HG03575 (cell line): ENCODE results near the gene PTPN7.

Experiments used
- ATAC-seq: cut with Tn5 transposase; IDR thresholded peaks from one replicate; pipeline ENCODE4 v1.9.1; 2021; ENCODE audit not compliant: unreplicated experiment, insufficient number of reproducible peaks, low FRiP score; ENCODE audit errors: extremely low read depth

PTPN7 gene

DNA sequence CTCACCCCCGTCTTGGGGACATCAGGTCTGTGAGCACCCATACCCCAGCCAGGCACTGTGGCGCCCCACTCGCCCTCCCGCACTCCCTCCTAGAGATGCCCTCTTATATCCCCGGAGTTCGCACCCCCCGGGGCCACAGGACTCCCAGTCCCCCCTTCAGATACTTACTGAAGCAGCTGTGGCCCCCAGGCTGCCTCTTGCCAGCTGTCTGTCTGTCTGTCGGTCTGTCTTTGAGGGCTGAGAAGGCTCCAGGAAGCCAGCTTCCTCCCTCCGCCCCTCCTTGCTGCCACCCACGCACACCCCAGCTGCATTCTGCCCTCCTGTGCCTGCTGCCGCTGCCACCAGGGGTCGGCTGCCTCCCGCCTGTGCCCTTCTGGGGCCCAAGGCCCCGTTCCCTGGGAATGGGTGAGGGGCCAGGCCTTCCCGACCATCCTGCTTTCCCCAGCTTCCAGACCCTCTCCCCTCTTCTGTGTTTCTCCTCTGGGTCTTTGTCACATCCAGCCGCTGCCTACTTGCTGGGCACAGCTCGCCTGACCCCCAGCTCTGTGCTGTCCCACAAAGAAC is at the start of gene PTPN7:
TSS of gene PTPN7 (minus strand) at position 226 of the 564 bp plus-strand sequence. CDS start 1,200 bp downstream, outside the sequence.
- ATAC-seq, result no peak

DNA sequence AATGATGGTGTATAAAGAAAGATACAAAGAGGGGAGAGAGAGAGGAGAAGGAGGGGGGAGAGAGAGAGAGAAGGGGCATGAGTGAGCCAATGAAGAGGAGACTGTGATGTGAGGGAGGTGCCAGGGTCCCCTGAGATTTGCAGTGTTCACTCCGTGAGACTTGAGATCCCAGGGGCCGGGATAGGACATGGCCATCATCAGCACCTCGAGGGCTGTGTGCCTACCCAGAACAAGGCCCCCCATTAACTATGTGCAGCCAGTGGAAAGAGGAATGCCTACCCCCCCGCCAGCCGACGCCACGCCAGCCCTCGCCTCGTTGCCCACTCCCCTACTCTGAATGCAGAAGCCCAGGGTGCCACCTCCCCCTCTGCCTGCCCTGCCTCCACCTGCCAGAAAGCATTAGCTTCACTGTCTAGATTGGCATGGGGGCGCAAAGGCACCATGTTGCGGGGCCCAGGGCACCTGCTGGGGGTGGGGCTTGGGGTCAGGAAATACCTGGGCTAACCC is 48.0 kb upstream of the PTPN7 start:
- ATAC-seq, result no peak

- ATAC-seq, result no peak
Measured at GRCh38 chr1:202207292-202207691, 46.9 kb upstream of the PTPN7 start.

DNA sequence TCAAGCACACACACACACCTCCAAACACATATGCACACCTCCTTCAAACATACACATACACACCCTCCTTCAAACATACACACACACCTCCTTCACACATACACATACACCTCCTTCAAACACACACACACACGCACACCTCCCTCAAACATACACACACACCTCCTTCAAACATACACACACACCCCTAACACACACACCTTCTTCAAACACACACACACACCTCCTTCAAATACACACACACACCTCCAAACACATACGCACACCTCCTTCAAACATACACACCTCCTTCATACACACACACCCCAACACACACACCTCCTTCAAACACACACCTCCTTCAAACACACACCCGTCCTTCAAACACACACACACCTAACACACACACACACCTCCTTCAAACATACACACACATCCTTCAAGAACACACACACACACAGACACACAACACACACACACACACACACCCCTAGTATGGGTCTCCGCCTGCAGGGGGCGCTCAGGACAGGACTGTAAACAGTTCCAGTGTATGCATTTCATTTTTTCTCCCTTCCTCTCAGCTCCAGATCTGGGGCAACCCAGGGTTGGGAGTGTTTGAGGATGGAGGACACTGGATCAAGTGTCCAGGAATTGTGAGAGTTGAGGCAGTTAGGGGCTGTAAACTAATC is 45.3 kb upstream of the PTPN7 start:
- ATAC-seq, result no peak

DNA sequence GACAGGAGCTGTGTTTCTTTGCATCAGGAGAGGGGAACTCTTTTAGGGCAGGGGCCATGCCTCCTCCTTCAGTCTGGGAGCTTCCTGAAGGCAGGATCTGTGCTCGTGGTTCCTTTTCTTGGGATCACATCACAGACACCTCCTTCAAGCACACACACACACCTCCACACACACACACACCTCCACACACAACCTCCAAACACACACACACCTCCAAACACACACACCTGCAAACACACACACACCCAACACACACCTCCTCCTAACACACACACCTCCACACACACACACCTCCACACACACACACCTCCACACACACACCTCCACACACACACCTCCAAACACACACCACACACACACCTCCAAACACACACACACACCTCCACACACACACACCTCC is 43.7 kb upstream of the PTPN7 start:
- no peak for ATAC-seq

DNA sequence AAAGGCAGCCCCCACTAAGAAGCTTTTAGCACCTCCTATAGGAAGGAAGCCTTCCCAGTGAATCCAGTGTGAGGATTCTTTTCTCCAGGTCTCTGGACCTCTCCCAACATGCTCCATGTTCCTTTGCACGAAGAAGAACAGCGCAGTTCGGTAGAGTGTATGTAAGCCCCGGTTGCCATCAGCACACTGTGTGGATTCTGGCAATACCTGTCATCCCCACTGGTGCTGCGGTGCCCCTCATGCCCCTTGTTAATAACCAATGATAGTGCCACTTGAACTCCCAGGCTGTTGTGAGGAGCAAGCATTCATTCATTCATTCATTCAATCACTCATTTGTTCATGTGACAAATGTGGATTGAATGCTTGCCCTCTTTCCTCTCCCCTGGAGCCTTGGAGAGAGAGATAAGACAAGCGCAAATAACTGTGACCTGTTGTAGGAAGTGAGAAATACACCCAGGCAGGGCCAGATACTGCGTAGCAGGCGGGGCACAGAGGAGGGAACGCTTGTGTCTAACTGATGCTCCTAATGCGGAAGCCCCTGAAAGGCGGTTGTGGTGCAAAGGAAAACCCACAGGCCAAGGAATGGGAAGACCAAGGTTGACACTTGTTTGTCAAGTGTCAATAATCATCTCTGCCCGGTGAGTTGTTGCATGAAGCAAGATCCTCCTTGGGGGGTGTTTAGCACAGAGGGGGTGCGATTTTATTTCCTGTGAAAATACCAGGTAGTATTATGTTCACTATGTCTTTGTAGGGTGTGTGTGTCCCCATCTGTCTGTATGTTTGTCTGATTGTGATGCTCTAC is 43.0 kb upstream of the PTPN7 start:
- no peak for ATAC-seq

GRCh38 chr1:202202500-202203168 is 42.2 kb upstream of the PTPN7 start:
- no peak for ATAC-seq

DNA sequence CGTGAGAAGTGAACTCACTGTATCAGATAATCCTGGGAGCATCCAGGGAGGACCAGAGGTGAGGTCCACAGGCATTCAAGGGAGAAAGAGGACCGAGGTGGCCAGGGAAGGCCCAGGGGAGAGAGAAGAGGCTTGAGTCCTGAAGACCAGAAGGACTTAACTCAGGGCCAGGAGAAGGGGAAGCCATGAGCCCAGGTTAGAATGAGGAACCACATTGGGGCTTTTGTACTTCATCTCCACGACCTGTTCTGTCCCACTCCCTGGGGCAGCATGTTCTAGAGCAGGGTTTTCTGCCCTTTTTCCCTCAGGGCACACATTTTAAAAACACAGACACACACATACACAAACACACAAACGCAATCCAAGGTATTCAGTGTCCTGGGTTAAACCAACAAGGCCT is 41.6 kb upstream of the PTPN7 start:
- ATAC-seq, result no peak

DNA sequence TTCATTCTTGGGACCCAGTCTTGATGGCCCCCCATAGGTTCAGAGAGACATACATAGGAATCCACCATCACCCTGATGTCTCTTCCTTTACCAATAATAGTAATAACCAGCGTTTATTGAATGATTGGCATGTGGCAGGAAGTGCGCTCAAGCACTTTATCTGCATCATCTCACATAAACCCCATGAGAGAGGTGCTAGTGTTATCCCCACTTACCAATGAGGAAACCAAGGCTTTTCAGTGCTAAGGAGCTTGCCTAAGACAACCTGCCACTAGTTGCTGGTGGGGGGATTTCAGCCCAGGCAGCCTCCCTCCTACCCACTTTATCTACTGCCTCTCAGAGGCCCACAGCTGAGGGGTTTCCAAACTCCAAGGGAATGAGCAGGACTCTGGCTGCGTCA is 40.9 kb upstream of the PTPN7 start:
- ATAC-seq, result no peak

DNA sequence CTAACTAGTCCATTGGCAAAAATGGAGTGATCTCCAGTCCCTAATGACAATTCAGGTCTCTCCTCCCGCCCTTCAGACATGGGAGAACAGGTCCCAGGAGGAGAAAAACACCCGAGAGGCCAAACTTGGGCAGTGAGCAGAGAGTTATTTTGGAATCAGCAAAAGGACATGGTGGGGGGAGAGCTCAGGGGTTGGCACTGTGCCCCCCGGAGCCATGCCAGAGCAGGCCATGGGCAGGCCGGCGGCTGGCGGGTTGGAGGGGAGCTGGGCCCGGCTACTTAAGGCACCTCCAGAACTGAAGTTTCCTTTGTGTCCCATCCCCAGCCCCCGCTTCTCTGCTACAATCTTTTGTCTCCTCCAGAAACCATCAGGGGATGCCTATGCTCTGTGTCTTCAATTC is 40.3 kb upstream of the PTPN7 start:
- ATAC-seq, result no peak

DNA sequence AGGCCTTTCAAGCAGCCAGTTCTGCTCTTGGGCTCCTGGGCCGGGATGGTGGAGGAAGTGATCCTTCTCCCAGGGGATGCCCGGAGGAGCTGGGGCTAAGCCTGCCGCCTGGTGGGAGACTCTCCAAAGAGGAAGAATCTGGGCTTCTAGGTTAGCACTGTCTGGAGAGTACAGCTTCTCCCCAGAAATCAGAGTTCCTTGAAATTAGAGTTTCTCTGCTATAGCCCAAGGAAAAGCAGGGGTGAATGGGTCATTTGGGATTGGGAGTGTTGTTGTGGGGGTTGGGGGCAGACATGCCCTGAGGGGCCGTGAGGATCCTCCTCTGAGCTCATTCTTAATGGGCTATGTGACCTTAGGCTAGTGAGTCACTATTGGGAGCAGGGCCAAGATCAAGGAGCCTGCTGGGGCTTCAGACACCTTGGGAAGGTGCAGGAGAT is 39.7 kb upstream of the PTPN7 start:
- ATAC-seq, result no peak

GRCh38 chr1:202199040-202199889 is 38.9 kb upstream of the PTPN7 start:
- ATAC-seq, result no peak

DNA sequence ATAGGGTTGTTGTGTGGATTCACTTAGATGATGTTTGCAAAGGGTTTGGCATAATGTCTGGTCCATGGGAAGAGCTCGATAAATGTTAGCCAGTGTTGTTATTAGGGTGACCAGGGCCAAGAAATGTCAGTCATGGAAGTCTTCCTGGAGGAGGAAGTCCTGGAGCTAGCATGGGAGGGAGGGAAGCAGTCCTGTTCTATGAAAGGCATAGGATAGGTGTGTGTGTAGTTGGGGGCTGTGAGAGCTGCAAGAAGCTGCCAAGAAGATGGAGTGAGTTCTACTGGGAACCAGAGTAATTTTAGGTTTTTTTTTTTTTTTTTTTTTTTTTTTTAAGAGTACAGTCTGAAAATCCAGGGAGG is 37.9 kb upstream of the PTPN7 start:
- no peak for ATAC-seq

DNA sequence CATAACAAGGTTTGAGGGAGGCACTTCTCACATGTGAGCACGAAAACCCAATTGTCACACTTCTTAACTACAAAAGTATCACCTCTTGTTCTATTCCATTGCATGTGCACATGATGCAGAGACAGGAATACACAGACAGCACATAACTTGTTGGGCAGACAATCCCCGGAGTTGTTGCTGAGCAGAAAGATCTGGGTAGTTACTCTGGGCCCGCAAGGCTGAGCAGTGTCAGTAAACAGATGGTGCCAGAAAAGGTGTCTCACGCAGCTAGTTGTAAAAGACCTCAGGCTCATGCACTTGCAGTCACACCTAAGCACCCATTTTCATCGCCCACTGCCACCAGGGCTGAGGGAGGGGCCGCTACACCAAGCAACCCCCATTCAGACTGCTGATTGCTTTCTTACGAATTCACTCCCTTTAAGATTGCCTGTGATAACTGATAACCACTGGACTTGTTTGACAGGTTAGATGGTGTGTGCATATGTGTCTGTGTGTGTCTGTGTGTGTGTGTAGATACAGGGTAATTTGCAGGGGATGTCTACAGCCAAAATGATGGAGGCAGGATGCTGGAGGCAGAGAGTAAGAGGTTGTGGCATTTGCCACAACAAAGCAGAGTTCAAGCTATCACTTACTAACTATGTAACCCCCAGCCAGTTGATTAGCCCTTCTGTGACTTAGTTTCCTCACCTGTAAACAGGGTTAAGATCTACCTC is 37.4 kb upstream of the PTPN7 start:
- no peak for ATAC-seq

GRCh38 chr1:202194328-202194648 is 33.9 kb upstream of the PTPN7 start:
- no peak for ATAC-seq

DNA sequence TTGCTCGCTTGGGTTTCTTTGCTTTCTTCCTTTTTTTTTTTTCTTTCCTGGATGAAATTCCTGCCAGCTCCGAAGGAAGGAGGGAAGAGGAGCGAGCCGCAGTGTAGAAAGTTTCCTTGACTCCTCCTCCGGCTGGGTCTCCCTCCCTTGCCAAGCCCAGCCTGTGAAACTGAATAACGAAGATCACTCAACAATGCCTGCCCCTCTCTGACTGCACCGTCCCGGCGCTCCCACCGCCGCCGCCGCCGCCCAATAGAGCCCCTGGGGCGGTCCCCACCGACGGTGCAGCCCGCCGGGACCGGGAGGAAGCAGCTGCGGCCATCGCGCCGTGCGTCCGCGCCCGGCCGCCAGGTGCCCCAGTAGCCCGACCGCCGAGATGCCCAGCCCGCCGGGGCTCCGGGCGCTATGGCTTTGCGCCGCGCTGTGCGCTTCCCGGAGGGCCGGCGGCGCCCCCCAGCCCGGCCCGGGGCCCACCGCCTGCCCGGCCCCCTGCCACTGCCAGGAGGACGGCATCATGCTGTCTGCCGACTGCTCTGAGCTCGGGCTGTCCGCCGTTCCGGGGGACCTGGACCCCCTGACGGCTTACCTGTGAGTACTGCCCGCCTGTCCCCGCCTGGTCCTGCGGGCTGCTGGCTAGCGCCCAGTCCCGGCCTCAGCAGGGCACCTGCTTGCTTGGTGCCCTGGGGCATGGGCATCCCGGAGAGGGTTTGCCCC is 33.4 kb upstream of the PTPN7 start, which contains the start of gene LGR6:
TSS of gene LGR6 (plus strand) at position 186 of the 714 bp plus-strand sequence. CDS start at position 377, 191 bp downstream.
- no peak for ATAC-seq

DNA sequence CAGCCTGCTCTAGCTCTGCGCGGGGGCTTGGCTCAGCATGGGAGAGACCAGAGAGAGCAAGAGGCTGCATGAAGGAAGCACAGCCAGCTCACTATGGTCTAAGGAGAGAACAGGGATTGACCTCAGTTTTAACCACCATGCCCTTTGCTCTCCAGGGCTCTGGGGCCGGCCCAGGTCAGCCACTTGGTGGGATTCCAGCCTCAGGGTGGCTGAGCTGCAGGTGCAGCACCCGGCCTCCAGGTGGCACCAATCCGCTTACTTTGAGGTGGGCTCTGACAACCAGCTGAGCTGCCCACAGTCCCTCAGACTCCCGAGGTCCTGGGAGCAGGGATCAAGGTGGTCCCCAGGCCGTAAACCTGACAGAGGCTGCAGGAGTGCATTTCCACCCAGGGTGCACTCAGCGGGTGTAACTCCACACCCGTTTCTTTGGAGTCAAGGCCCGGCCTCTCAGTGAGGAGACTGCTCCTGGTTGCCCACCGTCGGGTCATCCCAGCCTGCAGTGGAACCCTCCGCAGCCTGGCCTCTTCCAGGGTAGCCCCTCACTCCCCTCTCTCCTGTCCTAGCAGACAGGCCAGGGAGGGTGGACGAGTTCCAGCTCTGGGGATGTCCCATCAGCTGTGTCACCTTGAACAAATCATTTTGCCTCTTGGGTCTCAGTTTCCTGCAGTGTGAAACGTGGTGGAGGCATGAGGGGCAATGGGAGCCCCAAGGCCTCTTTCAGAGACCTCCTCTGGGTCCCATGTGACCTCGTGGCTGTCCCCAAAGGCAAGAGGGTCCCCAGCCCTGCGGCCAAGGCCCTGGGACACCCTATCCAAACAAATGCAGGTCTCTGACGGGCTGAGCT is 32.6 kb upstream of the PTPN7 start:
- ATAC-seq, result no peak
